Mucosa of descending colon (tissue), 3 donors: ENCODE measurements around the gene SOCS7. TPM values are rescaled to one million over a fixed set of nuclear protein-coding genes. Genes with fewer than 3 reads are reported as not detected.
A peak's percentile ranks its signal among the peaks of the same experiment; 100 is the strongest.

Experiments used
- ATAC-seq: fragments of 200-7000 bp; cut with Tn5 transposase; one replicate; pipeline ENCODE4 v1.9.1; 2020; ENCODE audit warnings: mild to moderate bottlenecking, moderate library complexity
- DNase-seq, 3 donors: peaks; one replicate each; pipeline ENCODE4 v3.0.0-alpha.2; 2020
- H3K36me3 ChIP-seq: fragments of 200-600 bp; one replicate; pipeline ENCODE4 v1.8.0; 2021; ENCODE audit warnings: low read depth, mild to moderate bottlenecking
- H3K4me1 ChIP-seq: fragments of 200-600 bp; one replicate; pipeline ENCODE4 v1.8.0; 2021; ENCODE audit warnings: low read depth, mild to moderate bottlenecking
- H3K4me3 ChIP-seq: fragments of 200-600 bp; one replicate; pipeline ENCODE4 v1.8.0; 2021; ENCODE audit warnings: mild to moderate bottlenecking
- H3K9me3 ChIP-seq: fragments of 200-600 bp; one replicate; pipeline ENCODE4 v1.8.0; 2021; ENCODE audit warnings: mild to moderate bottlenecking
- CTCF ChIP-seq: fragments of 200-600 bp; IDR thresholded peaks from one replicate; pipeline ENCODE4 v1.8.0; 2022; ENCODE audit warnings: antibody characterized with exemption, mild to moderate bottlenecking
- intact Hi-C, 2 donors: fragments of 100-400 bp; cut with DNase I in 1 of 2; cut with micrococcal nuclease in 1 of 2; formaldehyde crosslinking; loops; one replicate each; pipeline versions ENCODE4 v1.11.0 to v1.11.1; 2022; cut with DNase I, micrococcal nuclease
- total RNA-seq, 3 donors: library from RNA; stranded (reverse); fragmentation: NEBNext Ultra II Directional in 2 of 3; extraction: Animal tissue kit (Norgen Biotek cat#: 25700) in 2 of 3; gene quantifications; one replicate each; pipeline versions ENCODE4 v1.2.1 to v1.2.4, GENCODE V29; 2021 to 2023
- donor health status: DM: no; HTN: no; CAD: no; lungs with moderate emphysema.
- donor health status: DM: no; HTN: no; CAD: no.
- donor health status: DM: no; HTN: yes; CAD: no.

The SOCS7 gene
- total RNA-seq, 3 donors from 2014 or later = 11.4 to 26.2 (median 16.1) TPM

- H3K9me3 ChIP-seq = no peaks in the 10 kb centered on the region
- intact Hi-C loops = no loop called here
- DNase-seq (no peak), ATAC-seq (no peak)
- TF ChIP-seq CTCF = no peak
- no peak overlapping the region for H3K4me3 ChIP-seq
- H3K4me1 ChIP-seq = no peaks in the 10 kb centered on the region
- H3K36me3 ChIP-seq = no peaks in the 10 kb centered on the region
Measured at GRCh38 chr17:38452719-38453118, 101.1 kb downstream of the SOCS7 start.

- DNase-seq = no peak
- Histone ChIP-seq H3K36me3 (no peaks in the 10 kb centered on the region), H3K4me1 (no peaks in the 10 kb centered on the region), H3K9me3 (no peaks in the 10 kb centered on the region), H3K4me3 (no peak overlapping the region)
- TF ChIP-seq CTCF = no peak
- intact Hi-C loops = no loop called here
- no peak for ATAC-seq
Measured at GRCh38 chr17:38453951-38454421, 102.3 kb downstream of the SOCS7 start.

- ATAC-seq = peak; percentile 34
- H3K4me1 ChIP-seq = no peaks in the 10 kb centered on the region
- intact Hi-C loops = no loop called here
Measured at GRCh38 chr17:38454532-38454931, 102.9 kb downstream of the SOCS7 start.

More at GRCh38 chr17:38454532-38454931, 102.9 kb downstream of the SOCS7 start:
- no peak for TF ChIP-seq CTCF
- DNase-seq = peak in 2 of 3 donors; percentile 28 to 70
- no peaks in the 10 kb centered on the region for H3K9me3 ChIP-seq
- no peak overlapping the region for H3K4me3 ChIP-seq
- H3K36me3 ChIP-seq = no peaks in the 10 kb centered on the region

Other genes with a start within 250 kb of the SOCS7 start
- gene TBC1D3E, start 223.9 kb upstream of the SOCS7 start, total RNA-seq = not detected
- not detected for gene TBC1D3, start 159.3 kb upstream of the SOCS7 start, total RNA-seq
- gene MRPL45, start 54.7 kb upstream of the SOCS7 start, total RNA-seq = 10 to 100 TPM; 25.7 to 28.1 (median 27.9) TPM
- gene GPR179, start 7.9 kb upstream of the SOCS7 start, total RNA-seq = under 1 TPM; 0.02 to 0.38 (median 0.09) TPM
- 10 to 100 TPM in 2 of 3 donors, 1 to 10 TPM in 1; 6.1 to 44.6 (median 12.6) TPM for gene ARHGAP23, start 76.6 kb downstream of the SOCS7 start, total RNA-seq